GM19438 (cell line): ENCODE results near the gene RAB23.

Source experiments
- ATAC-seq: cut with Tn5 transposase; IDR thresholded peaks from one replicate; pipeline ENCODE4 v1.9.1; 2021; ENCODE audit warnings: low read depth; ENCODE audit not compliant: unreplicated experiment

Gene RAB23

DNA sequence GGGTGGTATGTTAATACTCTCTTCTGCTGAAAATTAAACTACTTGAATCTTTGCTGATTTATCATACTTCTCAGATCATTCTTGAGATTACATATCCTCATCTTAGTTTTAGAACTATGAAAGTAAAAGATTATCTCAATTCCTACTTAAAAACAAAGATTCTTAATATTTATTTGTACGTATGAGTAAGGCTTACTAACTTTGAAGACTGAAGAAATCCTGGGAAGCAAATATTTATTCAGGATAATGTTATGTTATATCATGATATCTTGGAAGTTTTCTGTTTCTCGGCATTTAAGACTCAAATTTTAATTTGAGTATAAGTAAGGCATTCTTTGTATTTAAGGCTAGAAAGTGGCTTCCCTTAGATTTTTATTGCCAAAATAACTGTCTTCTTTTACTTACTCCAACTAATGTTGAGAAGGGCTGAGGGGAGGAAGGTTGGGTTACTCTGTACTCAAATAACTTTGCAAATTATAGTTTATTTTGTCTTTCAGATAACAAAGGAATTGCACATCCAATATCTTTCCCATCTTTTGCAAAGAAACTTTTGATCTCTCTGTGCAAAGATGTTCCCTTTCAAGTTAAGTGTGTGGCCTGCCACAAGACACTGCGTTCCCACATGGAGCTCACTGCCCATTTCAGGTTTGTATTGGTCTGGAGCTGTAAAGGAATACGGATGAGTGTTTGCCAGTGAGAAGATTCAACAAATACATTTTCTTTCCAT, 80.5 kb downstream of the RAB23 start:
- ATAC-seq, result no peak

DNA sequence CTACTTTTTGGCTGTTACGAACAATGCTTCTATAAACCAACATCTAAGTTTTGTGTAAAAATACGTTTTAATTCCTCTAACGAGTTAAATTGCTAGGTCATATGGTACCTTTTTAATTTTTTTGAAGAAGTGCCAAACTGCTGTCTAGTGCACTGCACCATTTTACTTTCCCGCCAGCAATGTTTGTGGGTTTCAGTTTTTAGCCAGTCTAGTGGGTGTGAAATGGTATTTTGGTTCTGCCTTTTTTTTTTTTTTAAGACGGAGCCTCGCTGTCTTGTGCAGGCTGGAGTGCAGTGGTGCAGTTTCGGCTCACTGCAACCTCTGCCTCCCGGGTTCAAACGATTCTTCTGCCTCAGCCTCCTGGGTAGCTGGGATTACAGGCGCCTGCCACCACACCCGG, 84.1 kb downstream of the RAB23 start:
- no peak for ATAC-seq

DNA sequence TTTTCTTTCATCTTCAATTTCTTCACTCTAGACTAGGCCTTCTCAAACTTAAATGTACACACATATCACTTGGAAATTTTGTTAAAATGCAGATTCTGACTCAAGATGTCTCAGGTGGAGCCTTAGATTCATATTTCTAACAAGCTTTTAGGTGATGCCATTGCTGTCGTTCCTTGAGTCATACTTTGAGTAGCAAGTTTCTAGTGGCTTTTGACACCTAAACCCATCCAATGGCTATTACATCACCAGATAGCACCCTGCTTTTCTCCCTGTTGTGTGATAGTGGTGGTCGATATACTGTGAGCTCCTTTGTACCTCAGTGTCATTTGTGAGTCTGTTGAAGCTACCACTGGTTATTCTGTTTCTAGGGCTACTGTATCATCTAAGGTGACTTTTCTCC, 84.8 kb downstream of the RAB23 start:
- no peak for ATAC-seq
